Mesodermal cell (in vitro differentiated cells): ENCODE measurements around the gene IFI30.

Experiments used
- H3K27ac ChIP-seq: 2 replicates; pipeline ENCODE4 v1.7.0; 2013; ENCODE audit warnings: mild to moderate bottlenecking, low read depth, low read length, moderate library complexity; ENCODE audit not compliant: severe bottlenecking
- H3K36me3 ChIP-seq: 2 replicates; pipeline ENCODE4 v1.7.1; 2013; ENCODE audit warnings: mild to moderate bottlenecking, low read length, moderate library complexity; ENCODE audit not compliant: control insufficient read depth, insufficient read depth
- H3K4me1 ChIP-seq: one replicate; pipeline ENCODE4 v1.7.1; 2013; ENCODE audit warnings: mild to moderate bottlenecking, low read length; ENCODE audit not compliant: insufficient read depth, control insufficient read depth, poor library complexity, severe bottlenecking
- H3K4me3 ChIP-seq: 2 replicates; pipeline ENCODE4 v1.7.0; 2013; ENCODE audit warnings: low read length, control low read depth, mild to moderate bottlenecking; ENCODE audit not compliant: insufficient read depth, poor library complexity, severe bottlenecking; ENCODE audit errors: extremely low read depth
- H3K9me3 ChIP-seq: 2 replicates; pipeline ENCODE4 v1.7.1; 2013; ENCODE audit warnings: mild to moderate bottlenecking, low read length, moderate library complexity; ENCODE audit not compliant: control insufficient read depth
- WGBS, 2 experiments: methylation state at CpG; one replicate each; pipeline ENCODE4 v1.1.5; 2013; ENCODE audit warnings: missing lambda C conversion rate in 2 of 2; ENCODE audit not compliant: insufficient coverage in 2 of 2; 5-methylcytosine and 5-hydroxymethylcytosine counted together

IFI30 gene

GRCh38 chr19:18137657-18138339 lies 35.8 kb upstream of the IFI30 start:
- peaks cover 36% of the 10 kb centered on the region for H3K36me3 ChIP-seq
- WGBS, 2 experiments, result 92 to 98% methylated on average over 5 to 8 of the region's 9 CpGs

GRCh38 chr19:18140473-18140872 lies 33.1 kb upstream of the IFI30 start:
- WGBS, 2 experiments, result 80% methylated on average over 1 of the region's 1 CpG; no CpG with 5 or more reads in 1 of the 2 experiments
- H3K36me3 ChIP-seq, result peaks cover 39% of the 10 kb centered on the region

More at GRCh38 chr19:18137657-18138339, 35.8 kb upstream of the IFI30 start:
- Histone ChIP-seq H3K4me3 (no peak overlapping the region), H3K9me3 (no peaks in the 10 kb centered on the region), H3K27ac (no peak overlapping the region), H3K4me1 (no peaks in the 10 kb centered on the region)

GRCh38 chr19:18141031-18141430 lies 32.6 kb upstream of the IFI30 start:
- no peak overlapping the region for H3K27ac ChIP-seq
- no peak overlapping the region for H3K4me3 ChIP-seq
- peaks cover 45% of the 10 kb centered on the region for H3K36me3 ChIP-seq
- WGBS, 2 experiments, result 94 to 100% methylated on average over 2 to 5 of the region's 6 CpGs
- H3K4me1 ChIP-seq, result peaks cover 5% of the 10 kb centered on the region
- H3K9me3 ChIP-seq, result no peaks in the 10 kb centered on the region

More at GRCh38 chr19:18140473-18140872, 33.1 kb upstream of the IFI30 start:
- no peak overlapping the region for H3K27ac ChIP-seq
- H3K4me3 ChIP-seq, result no peak overlapping the region
- H3K4me1 ChIP-seq, result peaks cover 5% of the 10 kb centered on the region
- H3K9me3 ChIP-seq, result no peaks in the 10 kb centered on the region

GRCh38 chr19:18143902-18144301 lies 29.7 kb upstream of the IFI30 start:
- peaks cover 5% of the 10 kb centered on the region for H3K4me1 ChIP-seq
- H3K36me3 ChIP-seq, result peaks cover 46% of the 10 kb centered on the region
- no peak overlapping the region for H3K4me3 ChIP-seq
- H3K27ac ChIP-seq, result no peak overlapping the region
- WGBS, 2 experiments, result 91 to 100% methylated on average over 1 to 3 of the region's 3 CpGs
- no peaks in the 10 kb centered on the region for H3K9me3 ChIP-seq

GRCh38 chr19:18144361-18144760 lies 29.3 kb upstream of the IFI30 start:
- peaks cover 42% of the 10 kb centered on the region for H3K36me3 ChIP-seq

GRCh38 chr19:18144906-18145305 lies 28.7 kb upstream of the IFI30 start:
- H3K9me3 ChIP-seq, result no peaks in the 10 kb centered on the region
- WGBS, 2 experiments, result 94 to 95% methylated on average over 26 to 28 of the region's 28 CpGs
- peaks cover 44% of the 10 kb centered on the region for H3K36me3 ChIP-seq
- H3K4me1 ChIP-seq, result peaks cover 5% of the 10 kb centered on the region
- H3K27ac ChIP-seq, result no peak overlapping the region
- H3K4me3 ChIP-seq, result no peak overlapping the region

More at GRCh38 chr19:18144361-18144760, 29.3 kb upstream of the IFI30 start:
- H3K4me1 ChIP-seq, result peaks cover 5% of the 10 kb centered on the region
- H3K9me3 ChIP-seq, result no peaks in the 10 kb centered on the region
- H3K27ac ChIP-seq, result no peak overlapping the region
- H3K4me3 ChIP-seq, result no peak overlapping the region
- 98% methylated on average over 11 to 16 of the region's 16 CpGs for WGBS, 2 experiments

- peaks cover 41% of the 10 kb centered on the region for H3K36me3 ChIP-seq
- no peaks in the 10 kb centered on the region for H3K9me3 ChIP-seq
- H3K27ac ChIP-seq, result no peak overlapping the region
- peaks cover 5% of the 10 kb centered on the region for H3K4me1 ChIP-seq
- no peak overlapping the region for H3K4me3 ChIP-seq
- 94 to 97% methylated on average over 16 of the region's 19 CpGs for WGBS, 2 experiments
These were observed 28.1 kb upstream of the IFI30 start for GRCh38 chr19:18145391-18145999.

- H3K36me3 ChIP-seq, result peaks cover 26% of the 10 kb centered on the region
- H3K4me3 ChIP-seq, result no peak overlapping the region
- H3K27ac ChIP-seq, result no peak overlapping the region
- H3K9me3 ChIP-seq, result no peaks in the 10 kb centered on the region
- WGBS, 2 experiments, result 93 to 94% methylated on average over 7 to 12 of the region's 13 CpGs
- H3K4me1 ChIP-seq, result peaks cover 8% of the 10 kb centered on the region
These were observed 26.2 kb upstream of the IFI30 start for GRCh38 chr19:18147396-18147795.

- Histone ChIP-seq H3K4me1 (peaks cover 13% of the 10 kb centered on the region), H3K27ac (no peak overlapping the region), H3K36me3 (peaks cover 22% of the 10 kb centered on the region), H3K9me3 (no peaks in the 10 kb centered on the region), H3K4me3 (no peak overlapping the region)
- WGBS, 2 experiments, result 94 to 97% methylated on average over 13 to 14 of the region's 16 CpGs
These were observed 24.0 kb upstream of the IFI30 start for GRCh38 chr19:18149596-18149975.

- 93 to 94% methylated on average over 17 to 18 of the region's 18 CpGs for WGBS, 2 experiments
- Histone ChIP-seq H3K36me3 (peaks cover 19% of the 10 kb centered on the region), H3K4me1 (peaks cover 13% of the 10 kb centered on the region), H3K4me3 (no peak overlapping the region), H3K27ac (no peak overlapping the region), H3K9me3 (no peaks in the 10 kb centered on the region)
These were observed 22.6 kb upstream of the IFI30 start for GRCh38 chr19:18150776-18151624.
